ENCODE data around the gene TP63.

TP63 gene

GRCh38 chr3:189941679-189942078 lies 310.5 kb downstream of the TP63 start:
- no peak for DNase-seq

DNA sequence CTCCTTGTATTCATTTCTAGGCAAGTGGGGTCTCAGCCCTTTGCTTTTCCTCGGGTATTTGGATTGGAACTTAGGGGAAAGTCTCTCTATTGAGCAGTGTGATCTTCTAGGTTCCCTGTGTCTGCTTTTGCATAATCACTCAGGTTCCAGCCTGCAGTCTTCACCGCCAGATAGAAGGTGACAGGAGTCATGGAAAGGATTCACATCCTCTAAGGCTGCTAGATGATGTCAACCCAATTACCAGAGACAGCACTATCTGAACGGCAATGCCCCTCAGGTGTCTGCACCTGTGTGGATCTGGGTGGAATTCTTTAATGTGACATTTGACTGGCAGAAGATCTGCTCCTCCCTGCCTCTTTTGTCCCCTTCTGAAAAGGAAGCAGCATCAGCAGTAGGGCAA lies 311.8 kb downstream of the TP63 start:
- DNase-seq: no peak

DNA sequence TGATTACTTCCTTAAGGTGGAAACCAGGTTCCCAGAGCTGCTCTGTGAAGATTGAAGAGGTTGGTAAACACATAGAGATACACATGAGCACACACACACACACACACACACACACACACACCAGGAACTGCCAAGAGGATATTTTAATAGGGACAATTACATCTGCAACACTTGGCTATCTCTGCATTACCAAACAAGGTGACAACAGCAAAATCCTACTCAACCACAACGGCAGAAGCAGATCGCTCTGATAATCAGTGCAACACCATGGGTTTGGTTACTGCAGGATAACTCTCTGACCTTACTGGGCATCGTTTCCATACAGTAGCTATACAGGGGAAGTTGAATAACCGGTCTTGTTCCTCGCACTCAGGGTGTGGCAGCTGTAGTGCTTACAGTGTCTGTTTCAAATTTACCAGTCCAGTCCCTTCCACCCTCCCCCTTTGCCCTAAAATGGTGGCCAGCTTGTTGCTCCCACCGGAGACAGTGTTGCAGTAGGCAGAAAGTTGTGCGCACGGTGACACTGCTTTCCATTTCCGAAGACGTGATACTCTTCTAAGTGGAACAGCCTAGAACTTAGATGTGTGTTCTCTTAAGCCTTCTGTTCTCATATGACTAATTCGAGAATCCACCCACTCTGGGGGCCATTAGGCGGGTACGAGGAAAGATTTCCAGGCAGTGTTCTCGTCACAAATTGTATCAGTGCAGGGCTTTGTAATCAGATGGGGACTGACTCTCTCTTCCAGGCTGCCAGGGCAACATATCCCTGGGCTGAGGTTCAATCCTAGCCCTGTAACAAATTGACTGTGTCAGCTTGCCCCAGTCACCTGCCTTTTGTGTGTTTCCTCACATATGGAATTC lies 313.3 kb downstream of the TP63 start:
- no peak for DNase-seq

GRCh38 chr3:189945935-189946709 lies 314.9 kb downstream of the TP63 start:
- no peak for DNase-seq

All from SW 1271 (cell line).